GM12874 (cell line): Measurements from ENCODE around the gene LPIN3.

Source experiments
- CTCF ChIP-seq: IDR thresholded peaks from 2 replicates; pipeline ENCODE4 v1.5.1; 2011; ENCODE audit warnings: low read depth, mild to moderate bottlenecking, control low read depth, low read length, moderate library complexity; ENCODE audit not compliant: insufficient read depth

Gene LPIN3

GRCh38 chr20:41316602-41317545, 23.7 kb upstream of the LPIN3 start:
- no peak for TF ChIP-seq CTCF

- TF ChIP-seq CTCF = no peak
Measured at GRCh38 chr20:41317546-41318270, 22.9 kb upstream of the LPIN3 start, which contains the start of gene ZHX3. TSS of gene ZHX3 (minus strand) at chr20:41317731. CDS start at chr20:41204916, 112,815 bp downstream.

GRCh38 chr20:41318271-41318649, 22.4 kb upstream of the LPIN3 start:
- TF ChIP-seq CTCF = no peak

GRCh38 chr20:41320441-41320840, 20.2 kb upstream of the LPIN3 start:
- TF ChIP-seq CTCF = no peak

- no peak for TF ChIP-seq CTCF
Measured at GRCh38 chr20:41320976-41321375, 19.6 kb upstream of the LPIN3 start.

GRCh38 chr20:41327178-41327577, 13.4 kb upstream of the LPIN3 start:
- no peak for TF ChIP-seq CTCF
